Measurements from ENCODE around the gene MAGI2. TPM values are rescaled to one million over a fixed set of nuclear protein-coding genes. Genes with fewer than 3 reads are reported as not detected.

The MAGI2 gene
- total RNA-seq, 2 experiments from 2014 or later, result 0.03 to 0.17 TPM

DNA sequence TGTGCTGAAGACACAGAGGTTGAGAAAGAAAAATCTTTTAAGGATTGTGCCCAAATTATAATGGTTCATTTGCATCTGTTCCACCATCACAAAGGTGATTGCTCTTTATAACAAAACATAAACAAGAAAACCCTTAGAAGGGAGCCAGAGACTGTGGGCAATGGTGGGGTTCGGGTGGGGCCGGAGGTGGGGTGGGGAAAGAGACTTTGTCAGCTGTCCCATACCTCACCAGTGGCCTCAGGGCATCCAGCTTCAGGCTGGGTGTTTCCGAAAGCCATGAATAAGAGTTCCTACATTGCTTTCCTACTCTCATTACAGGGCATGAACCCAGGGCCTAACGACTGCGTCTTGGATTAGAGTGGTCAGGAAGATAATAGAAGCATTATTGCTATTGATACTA is 1427.0 kb downstream of the MAGI2 start:
- no peak overlapping the region for H3K27ac ChIP-seq (ENCODE audit: low read depth, low read length, poor library complexity, severe bottlenecking)
- ChIA-PET CTCF (ENCODE audit: unreplicated experiment) (no interaction called here), POLR2A (interaction anchor here (1.0 kb wide), 1 partner anchor 13 kb away, joined by 3 read pairs; no protein-coding TSS in a partner anchor)
- no TSS peak for BruUV-seq (replicated peaks)
- no peak overlapping the region for H3K4me3 ChIP-seq (ENCODE audit: low read depth, low read length, poor library complexity, severe bottlenecking)
- no peaks in the 10 kb centered on the region for H3K79me2 ChIP-seq (ENCODE audit: insufficient read depth, low read depth, low read length)
- H3K9me2 ChIP-seq (ENCODE audit: insufficient read depth, low read length), result no peaks in the 10 kb centered on the region
- H4K20me1 ChIP-seq (ENCODE audit: insufficient read depth, low read length), result no peaks in the 10 kb centered on the region
- no peaks in the 10 kb centered on the region for H3K4me1 ChIP-seq (ENCODE audit: insufficient read depth, low read length, poor library complexity, severe bottlenecking)
- no peak for DNase-seq (ENCODE audit: low spot score)
- TF ChIP-seq, protein P1, sequence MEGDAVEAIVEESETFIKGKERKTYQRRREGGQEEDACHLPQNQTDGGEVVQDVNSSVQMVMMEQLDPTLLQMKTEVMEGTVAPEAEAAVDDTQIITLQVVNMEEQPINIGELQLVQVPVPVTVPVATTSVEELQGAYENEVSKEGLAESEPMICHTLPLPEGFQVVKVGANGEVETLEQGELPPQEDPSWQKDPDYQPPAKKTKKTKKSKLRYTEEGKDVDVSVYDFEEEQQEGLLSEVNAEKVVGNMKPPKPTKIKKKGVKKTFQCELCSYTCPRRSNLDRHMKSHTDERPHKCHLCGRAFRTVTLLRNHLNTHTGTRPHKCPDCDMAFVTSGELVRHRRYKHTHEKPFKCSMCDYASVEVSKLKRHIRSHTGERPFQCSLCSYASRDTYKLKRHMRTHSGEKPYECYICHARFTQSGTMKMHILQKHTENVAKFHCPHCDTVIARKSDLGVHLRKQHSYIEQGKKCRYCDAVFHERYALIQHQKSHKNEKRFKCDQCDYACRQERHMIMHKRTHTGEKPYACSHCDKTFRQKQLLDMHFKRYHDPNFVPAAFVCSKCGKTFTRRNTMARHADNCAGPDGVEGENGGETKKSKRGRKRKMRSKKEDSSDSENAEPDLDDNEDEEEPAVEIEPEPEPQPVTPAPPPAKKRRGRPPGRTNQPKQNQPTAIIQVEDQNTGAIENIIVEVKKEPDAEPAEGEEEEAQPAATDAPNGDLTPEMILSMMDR (conservative IDR thresholded peaks at IDR 0.05; ENCODE audit: low read length), result no peak
- TF ChIP-seq EZH2phosphoT487 (IDR thresholded peaks at IDR 0.05; ENCODE audit: borderline replicate concordance, low read depth, low read length), result no peak
- intact Hi-C loops (cut with micrococcal nuclease; ENCODE audit: unreplicated experiment), result no loop called here
- H3K9me3 ChIP-seq (ENCODE audit: low read length), result no peaks in the 10 kb centered on the region
- H2AFZ ChIP-seq (ENCODE audit: low read length), result no peak overlapping the region
- H3K4me2 ChIP-seq (ENCODE audit: low read length), result no peak overlapping the region
- no peaks in the 10 kb centered on the region for H3K36me3 ChIP-seq (ENCODE audit: insufficient read depth, low read length)

DNA sequence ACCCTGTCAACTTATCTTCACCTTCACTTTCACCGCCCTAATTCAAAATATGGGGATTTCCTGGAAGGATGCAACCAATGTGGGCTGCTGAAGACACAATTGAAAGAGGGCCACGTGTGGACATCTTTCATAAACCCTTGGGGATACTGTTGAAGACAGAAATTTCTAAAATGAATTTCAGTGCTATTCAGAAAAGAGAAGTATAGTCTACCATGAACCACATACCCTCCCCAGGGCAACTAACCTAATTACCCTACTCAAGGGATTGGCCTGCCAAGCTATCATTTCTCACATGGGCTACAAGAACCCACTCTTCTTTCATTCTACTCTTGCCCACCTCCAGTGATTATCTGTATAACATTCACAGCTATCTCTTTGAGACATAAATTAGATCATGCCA is 1428.9 kb downstream of the MAGI2 start:
- no peak overlapping the region for H3K4me2 ChIP-seq (ENCODE audit: low read length)
- no peak overlapping the region for H2AFZ ChIP-seq (ENCODE audit: low read length)
- no peaks in the 10 kb centered on the region for H4K20me1 ChIP-seq (ENCODE audit: insufficient read depth, low read length)
- POLR2A ChIA-PET, result no interaction called here
- H3K9me2 ChIP-seq (ENCODE audit: insufficient read depth, low read length), result no peaks in the 10 kb centered on the region
- no peaks in the 10 kb centered on the region for H3K36me3 ChIP-seq (ENCODE audit: insufficient read depth, low read length)
- CTCF ChIA-PET (ENCODE audit: unreplicated experiment), result no interaction called here
- H3K9me3 ChIP-seq (ENCODE audit: low read length), result no peaks in the 10 kb centered on the region
- DNase-seq (ENCODE audit: low spot score), result no peak
- no peaks in the 10 kb centered on the region for H3K79me2 ChIP-seq (ENCODE audit: insufficient read depth, low read depth, low read length)
- BruUV-seq (replicated peaks), result no TSS peak
- intact Hi-C loops (cut with micrococcal nuclease; ENCODE audit: unreplicated experiment), result loop anchor here (5.0 kb wide), 1 partner anchor 367 kb away; no protein-coding TSS in a partner anchor
- no peak overlapping the region for H3K27ac ChIP-seq (ENCODE audit: low read depth, low read length, poor library complexity, severe bottlenecking)
- no peak for TF ChIP-seq EZH2phosphoT487 (IDR thresholded peaks at IDR 0.05; ENCODE audit: borderline replicate concordance, low read depth, low read length)
- TF ChIP-seq, protein P1 (conservative IDR thresholded peaks at IDR 0.05; ENCODE audit: low read length), result no peak
- H3K4me1 ChIP-seq (ENCODE audit: insufficient read depth, low read length, poor library complexity, severe bottlenecking), result peaks cover 4% of the 10 kb centered on the region
- no peak overlapping the region for H3K4me3 ChIP-seq (ENCODE audit: low read depth, low read length, poor library complexity, severe bottlenecking)

DNA sequence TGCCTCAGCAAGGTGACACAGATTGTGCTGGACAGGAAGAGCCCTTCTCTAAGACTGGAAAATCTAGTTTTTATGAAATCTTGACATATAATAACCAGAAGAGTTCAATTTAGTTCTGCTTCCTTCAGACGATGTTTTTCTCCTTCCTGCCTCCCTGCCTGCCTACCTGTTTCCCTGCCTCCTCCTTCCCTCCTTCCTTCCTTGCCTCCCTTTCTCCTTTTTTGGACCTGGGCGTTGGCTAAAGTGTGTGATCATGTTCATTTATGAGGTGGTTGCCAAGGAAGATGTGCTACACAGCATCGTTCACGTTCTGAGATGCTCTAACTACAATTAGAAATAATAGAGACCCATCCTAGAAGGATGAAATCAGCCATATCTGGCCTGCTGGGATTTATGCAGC is 1430.3 kb downstream of the MAGI2 start:
- H3K4me3 ChIP-seq (ENCODE audit: low read depth, low read length, poor library complexity, severe bottlenecking), result no peak overlapping the region
- H3K27ac ChIP-seq (ENCODE audit: low read depth, low read length, poor library complexity, severe bottlenecking), result no peak overlapping the region
- H3K4me1 ChIP-seq (ENCODE audit: insufficient read depth, low read length, poor library complexity, severe bottlenecking), result peaks cover 4% of the 10 kb centered on the region
- no peak for DNase-seq (ENCODE audit: low spot score)
- H2AFZ ChIP-seq (ENCODE audit: low read length), result no peak overlapping the region
- ChIA-PET CTCF (ENCODE audit: unreplicated experiment) (no interaction called here), POLR2A (no interaction called here)
- no peaks in the 10 kb centered on the region for H4K20me1 ChIP-seq (ENCODE audit: insufficient read depth, low read length)
- H3K4me2 ChIP-seq (ENCODE audit: low read length), result no peak overlapping the region
- intact Hi-C loops (cut with micrococcal nuclease; ENCODE audit: unreplicated experiment), result loop anchor here (5.0 kb wide), 1 partner anchor 366 kb away; no protein-coding TSS in a partner anchor
- H3K9me3 ChIP-seq (ENCODE audit: low read length), result no peaks in the 10 kb centered on the region
- no peaks in the 10 kb centered on the region for H3K79me2 ChIP-seq (ENCODE audit: insufficient read depth, low read depth, low read length)
- H3K9me2 ChIP-seq (ENCODE audit: insufficient read depth, low read length), result no peaks in the 10 kb centered on the region
- H3K36me3 ChIP-seq (ENCODE audit: insufficient read depth, low read length), result no peaks in the 10 kb centered on the region
- no peak for TF ChIP-seq EZH2phosphoT487 (IDR thresholded peaks at IDR 0.05; ENCODE audit: borderline replicate concordance, low read depth, low read length)
- TF ChIP-seq, protein P1 (conservative IDR thresholded peaks at IDR 0.05; ENCODE audit: low read length), result no peak
- no TSS peak for BruUV-seq (replicated peaks)
